ENCODE data around the gene RBM42.
"Not testable (repeated sequence)": the region's sequence is repeated elsewhere in the genome, so short reads cannot be mapped to it uniquely, and the experiment has no call there.

DNA sequence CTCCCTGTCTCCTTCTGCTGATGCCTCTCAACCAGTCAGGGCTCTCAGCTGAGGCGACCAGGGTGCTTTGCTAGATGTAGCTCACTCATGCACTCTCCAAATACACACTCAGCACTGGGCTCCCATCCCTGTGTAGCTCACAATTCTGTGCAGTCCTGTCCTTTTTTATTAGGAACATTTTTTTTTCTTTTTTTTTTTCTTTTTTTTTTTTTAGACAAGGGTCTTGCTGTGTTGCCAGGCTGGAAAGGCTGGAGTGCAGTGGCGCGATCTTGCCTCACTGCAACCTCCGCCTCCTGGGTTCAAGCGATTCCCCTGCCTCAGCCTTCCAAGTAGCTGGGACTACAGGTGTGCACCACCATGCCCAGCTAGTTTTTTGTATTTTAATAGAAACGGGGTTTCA is 26.0 kb downstream of the RBM42 start:
- TF ChIP-seq CTCF (IDR thresholded peaks at IDR 0.05; ENCODE audit: low read length); EZH2 (IDR thresholded peaks at IDR 0.05; ENCODE audit: borderline replicate concordance, low read length): not testable (repeated sequence)

Data from OCI-LY1 (cell line).